Parathyroid adenoma (tissue), 2 donors: ENCODE measurements around the gene IFT88.

Experiments
- H2AFZ ChIP-seq: fragments of 300-600 bp; sonication (generic); one replicate; pipeline ENCODE4 v1.7.0; 2017; ENCODE audit warnings: antibody characterized with exemption, mild to moderate bottlenecking
- H3K27ac ChIP-seq: fragments of 300-600 bp; sonication (generic); one replicate; pipeline ENCODE4 v1.7.0; 2017
- H3K27me3 ChIP-seq: fragments of 300-600 bp; sonication (generic); one replicate; pipeline ENCODE4 v1.7.0; 2017; ENCODE audit warnings: low read length; ENCODE audit not compliant: control insufficient read depth, insufficient read depth
- H3K36me3 ChIP-seq: fragments of 300-600 bp; sonication (generic); one replicate; pipeline ENCODE4 v1.7.0; 2017; ENCODE audit warnings: low read length; ENCODE audit not compliant: control insufficient read depth, insufficient read depth
- H3K4me1 ChIP-seq: fragments of 300-600 bp; sonication (generic); one replicate; pipeline ENCODE4 v1.7.0; 2017; ENCODE audit warnings: control low read depth
- H3K4me2 ChIP-seq: fragments of 300-600 bp; sonication (generic); one replicate; pipeline ENCODE4 v1.7.0; 2017; ENCODE audit warnings: low read length
- H3K4me3 ChIP-seq: fragments of 300-600 bp; sonication (generic); one replicate; pipeline ENCODE4 v1.7.0; 2017; ENCODE audit warnings: low read depth, low read length
- H3K79me2 ChIP-seq: fragments of 300-600 bp; sonication (generic); one replicate; pipeline ENCODE4 v1.7.0; 2017; ENCODE audit warnings: control low read depth
- H3K9ac ChIP-seq: fragments of 300-600 bp; sonication (generic); one replicate; pipeline ENCODE4 v1.7.0; 2017; ENCODE audit warnings: mild to moderate bottlenecking
- H3K9me3 ChIP-seq: fragments of 300-600 bp; sonication (generic); one replicate; pipeline ENCODE4 v1.7.0; 2017; ENCODE audit warnings: low read length; ENCODE audit not compliant: control insufficient read depth
- TF ChIP-seq, protein P1 (sequence below): fragments of 300-600 bp; sonication (generic); IDR thresholded peaks from one replicate; pipeline ENCODE4 v1.7.0; 2017; ENCODE audit warnings: antibody characterized with exemption, mild to moderate bottlenecking
- donor health status: primary hyperparathyroidism.

Gene IFT88

DNA sequence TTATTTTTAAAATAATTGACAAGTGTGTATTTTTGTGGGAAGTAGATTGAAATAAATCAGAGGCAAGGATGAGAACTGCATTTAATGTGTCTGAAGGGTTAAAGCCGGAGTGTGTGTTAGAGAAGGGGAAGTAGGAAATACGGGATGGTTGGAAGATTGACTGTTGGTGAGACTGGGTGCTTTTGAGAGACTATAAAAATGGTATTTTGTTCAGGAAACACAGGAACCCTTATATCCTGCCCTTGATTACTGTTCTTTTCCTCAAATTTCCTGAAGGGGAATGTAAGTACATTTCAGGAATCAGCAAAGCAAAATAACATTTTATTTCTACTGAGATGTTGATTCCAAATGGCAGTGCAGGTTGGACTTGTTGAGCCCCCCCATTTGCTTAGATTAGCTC lies 15.1 kb downstream of the IFT88 start:
- no peak overlapping the region for H3K27ac ChIP-seq
- no peaks in the 10 kb centered on the region for H3K4me1 ChIP-seq
- no peak overlapping the region for H3K9ac ChIP-seq
- no peaks in the 10 kb centered on the region for H3K27me3 ChIP-seq
- TF ChIP-seq, protein P1, sequence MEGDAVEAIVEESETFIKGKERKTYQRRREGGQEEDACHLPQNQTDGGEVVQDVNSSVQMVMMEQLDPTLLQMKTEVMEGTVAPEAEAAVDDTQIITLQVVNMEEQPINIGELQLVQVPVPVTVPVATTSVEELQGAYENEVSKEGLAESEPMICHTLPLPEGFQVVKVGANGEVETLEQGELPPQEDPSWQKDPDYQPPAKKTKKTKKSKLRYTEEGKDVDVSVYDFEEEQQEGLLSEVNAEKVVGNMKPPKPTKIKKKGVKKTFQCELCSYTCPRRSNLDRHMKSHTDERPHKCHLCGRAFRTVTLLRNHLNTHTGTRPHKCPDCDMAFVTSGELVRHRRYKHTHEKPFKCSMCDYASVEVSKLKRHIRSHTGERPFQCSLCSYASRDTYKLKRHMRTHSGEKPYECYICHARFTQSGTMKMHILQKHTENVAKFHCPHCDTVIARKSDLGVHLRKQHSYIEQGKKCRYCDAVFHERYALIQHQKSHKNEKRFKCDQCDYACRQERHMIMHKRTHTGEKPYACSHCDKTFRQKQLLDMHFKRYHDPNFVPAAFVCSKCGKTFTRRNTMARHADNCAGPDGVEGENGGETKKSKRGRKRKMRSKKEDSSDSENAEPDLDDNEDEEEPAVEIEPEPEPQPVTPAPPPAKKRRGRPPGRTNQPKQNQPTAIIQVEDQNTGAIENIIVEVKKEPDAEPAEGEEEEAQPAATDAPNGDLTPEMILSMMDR: no peak
- H2AFZ ChIP-seq: no peak overlapping the region
- H3K36me3 ChIP-seq: no peaks in the 10 kb centered on the region
- no peak overlapping the region for H3K4me2 ChIP-seq
- H3K79me2 ChIP-seq: no peaks in the 10 kb centered on the region
- H3K4me3 ChIP-seq: no peak overlapping the region
- no peaks in the 10 kb centered on the region for H3K9me3 ChIP-seq

DNA sequence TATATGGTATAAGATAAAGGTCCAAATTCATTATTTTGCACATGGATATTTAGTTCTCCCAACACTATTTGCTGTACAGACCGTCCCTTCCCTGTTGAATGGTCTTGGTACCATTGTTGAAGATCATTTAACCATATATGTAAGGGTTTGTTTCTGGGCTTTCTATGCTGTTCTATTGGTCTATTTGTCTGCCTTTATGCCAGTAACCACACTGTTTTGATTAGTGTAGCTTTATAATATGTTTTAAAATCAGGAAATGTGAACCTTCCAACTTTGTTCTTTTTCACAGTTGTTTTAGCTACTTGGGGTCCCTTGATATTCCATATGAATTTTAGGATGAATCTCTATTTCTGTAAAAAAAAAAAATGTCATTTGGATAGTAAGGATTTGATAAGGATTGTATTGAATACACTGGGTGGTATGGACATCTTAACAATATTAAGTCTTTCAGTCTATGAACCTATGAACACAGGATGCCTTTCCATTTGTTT lies 16.9 kb downstream of the IFT88 start:
- no peak overlapping the region for H3K4me2 ChIP-seq
- TF ChIP-seq, protein P1: no peak
- H3K9ac ChIP-seq: no peak overlapping the region
- no peak overlapping the region for H3K4me3 ChIP-seq
- H3K36me3 ChIP-seq: no peaks in the 10 kb centered on the region
- H3K4me1 ChIP-seq: no peaks in the 10 kb centered on the region
- H3K27ac ChIP-seq: no peak overlapping the region
- no peaks in the 10 kb centered on the region for H3K27me3 ChIP-seq
- H3K9me3 ChIP-seq: no peaks in the 10 kb centered on the region
- H2AFZ ChIP-seq: no peak overlapping the region
- no peaks in the 10 kb centered on the region for H3K79me2 ChIP-seq

DNA sequence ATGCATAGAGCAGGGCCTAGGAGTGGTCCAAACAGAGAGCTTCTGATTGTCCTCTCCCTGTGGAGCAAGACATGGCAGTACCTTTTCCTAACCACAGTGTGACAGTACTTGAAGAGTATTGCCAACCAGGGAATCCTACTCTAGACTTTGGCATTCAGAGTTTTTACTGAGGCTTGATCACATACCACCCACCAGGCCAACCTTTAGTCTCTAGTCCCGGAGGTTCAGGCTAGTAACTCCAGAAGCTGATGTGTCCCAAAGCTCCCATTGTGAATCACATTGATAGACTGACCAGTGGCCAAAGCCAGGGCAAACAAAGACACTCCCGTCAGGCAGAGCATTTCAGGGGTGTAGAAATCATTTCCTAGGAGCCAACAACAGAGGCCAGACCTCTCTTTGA lies 18.4 kb downstream of the IFT88 start:
- TF ChIP-seq, protein P1: no peak
- Histone ChIP-seq H3K4me3 (no peak overlapping the region), H3K9me3 (no peaks in the 10 kb centered on the region), H3K79me2 (no peaks in the 10 kb centered on the region), H3K27ac (no peak overlapping the region), H3K4me2 (no peak overlapping the region), H3K4me1 (no peaks in the 10 kb centered on the region), H3K9ac (no peak overlapping the region), H2AFZ (no peak overlapping the region), H3K36me3 (no peaks in the 10 kb centered on the region), H3K27me3 (no peaks in the 10 kb centered on the region)

DNA sequence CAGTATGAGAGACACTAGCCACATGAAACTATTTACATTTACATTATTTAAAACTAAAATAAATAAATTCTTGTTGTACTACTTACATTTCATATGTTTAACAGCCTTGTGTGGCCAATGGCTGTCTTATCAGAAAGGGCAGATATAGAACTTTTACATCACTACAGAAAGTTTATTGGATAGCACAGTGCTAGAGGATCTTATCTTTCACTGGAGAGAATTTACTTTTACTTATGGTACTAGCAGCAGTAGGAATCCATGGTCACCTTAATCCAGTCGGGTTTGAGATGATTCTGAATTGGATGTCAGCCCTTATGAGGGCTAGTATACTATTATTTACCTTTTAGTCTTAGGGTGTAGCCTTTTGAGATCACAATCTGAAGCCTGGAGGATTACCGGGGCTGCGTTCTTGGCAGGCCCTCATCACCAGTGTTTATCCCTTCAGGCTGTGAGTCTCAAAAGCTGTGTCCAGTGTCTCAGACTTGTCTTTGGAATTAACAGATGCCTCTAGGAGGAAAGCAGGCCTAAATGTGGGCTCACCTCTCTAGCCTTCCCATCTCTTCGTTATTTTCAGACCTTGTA lies 21.7 kb downstream of the IFT88 start:
- Histone ChIP-seq H3K27me3 (no peaks in the 10 kb centered on the region), H3K4me3 (no peak overlapping the region), H3K9me3 (no peaks in the 10 kb centered on the region), H3K4me1 (no peaks in the 10 kb centered on the region), H2AFZ (no peak overlapping the region), H3K79me2 (no peaks in the 10 kb centered on the region), H3K36me3 (no peaks in the 10 kb centered on the region), H3K4me2 (no peak overlapping the region), H3K27ac (no peak overlapping the region), H3K9ac (no peak overlapping the region)
- TF ChIP-seq, protein P1: no peak

DNA sequence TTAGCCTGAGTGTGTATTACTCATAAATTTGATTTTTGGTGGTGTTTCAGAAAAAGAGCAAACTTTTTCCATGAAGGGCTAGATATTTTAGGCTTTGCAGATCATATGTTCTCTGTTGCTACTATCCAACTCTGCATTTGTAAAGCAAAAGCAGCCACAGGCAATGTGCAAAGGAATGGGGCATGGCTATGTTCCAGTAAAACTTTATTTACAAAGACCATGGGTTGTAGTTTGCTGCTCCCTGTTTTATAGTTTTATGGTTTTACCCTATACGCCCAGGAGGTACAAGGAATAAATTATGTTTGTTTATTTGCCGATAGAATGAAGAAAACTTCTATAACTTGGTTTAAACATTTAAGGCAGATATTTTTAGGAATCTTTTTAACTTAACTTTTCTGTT lies 23.6 kb downstream of the IFT88 start:
- H3K27me3 ChIP-seq: no peaks in the 10 kb centered on the region
- TF ChIP-seq, protein P1: no peak
- H3K79me2 ChIP-seq: no peaks in the 10 kb centered on the region
- no peak overlapping the region for H3K4me3 ChIP-seq
- H3K36me3 ChIP-seq: no peaks in the 10 kb centered on the region
- H3K9ac ChIP-seq: no peak overlapping the region
- H3K4me1 ChIP-seq: no peaks in the 10 kb centered on the region
- no peaks in the 10 kb centered on the region for H3K9me3 ChIP-seq
- no peak overlapping the region for H3K4me2 ChIP-seq
- no peak overlapping the region for H2AFZ ChIP-seq
- H3K27ac ChIP-seq: no peak overlapping the region
